Adrenal gland (tissue), 12 donors: ENCODE results near the gene TOLLIP. TPM values are rescaled to one million over a fixed set of nuclear protein-coding genes. Genes with fewer than 3 reads are reported as not detected.
"Not testable (repeated sequence)": the region's sequence is repeated elsewhere in the genome, so short reads cannot be mapped to it uniquely, and the experiment has no call there.

ENCODE experiments used
- DNase-seq, 7 donors: peaks; one replicate each; pipeline ENCODE4 v3.0.0-alpha.2; 2019 to 2020
- H3K27ac ChIP-seq, 5 donors: fragments of 200-600 bp; sonication (generic) in 4 of 5; 1 replicate in 3 of 5; 2 replicates in 2 of 5; pipeline versions ENCODE4 v1.5.1 to v1.8.0; 2016 to 2020; ENCODE audit warnings: mild to moderate bottlenecking in 1 of 5
- H3K27me3 ChIP-seq: fragments of 200-600 bp; 2 replicates; pipeline ENCODE4 v1.8.0; 2021
- H3K36me3 ChIP-seq, 2 donors: fragments of 200-600 bp; replicated peaks in 1 of 2; 1 replicate in 1 of 2; 2 replicates in 1 of 2; pipeline versions ENCODE4 v1.5.1 to v1.8.0; 2018 to 2022
- H3K4me1 ChIP-seq, 2 donors: fragments of 200-600 bp; replicated peaks in 1 of 2; 1 replicate in 1 of 2; 2 replicates in 1 of 2; pipeline versions ENCODE4 v1.5.1 to v1.8.0; 2018 to 2021
- H3K4me3 ChIP-seq, 4 donors: fragments of 200-600 bp; sonication (generic) in 3 of 4; one replicate each; pipeline ENCODE4 v1.5.1; 2016 to 2018
- H3K9me3 ChIP-seq, 3 donors: fragments of 200-600 bp; sonication (generic) in 1 of 3; replicated peaks in 1 of 3; 1 replicate in 2 of 3; 2 replicates in 1 of 3; pipeline versions ENCODE4 v1.5.1 to v1.8.0; 2016 to 2021
- POLR2A ChIP-seq, 2 donors: fragments of 450-650 bp; IDR thresholded peaks; one replicate each; pipeline ENCODE4 v1.6.1; 2017; ENCODE audit warnings: antibody characterized with exemption in 2 of 2, mild to moderate bottlenecking in 2 of 2, moderate library complexity in 1 of 2
- WGBS, 4 donors: extraction: QIAGEN DNeasy Blood & Tissue Kit in 2 of 4; methylation state at CpG; one replicate each; pipeline versions ENCODE4 v1.1.5 to v1.1.7; 2013 to 2017; 5-methylcytosine and 5-hydroxymethylcytosine counted together
- intact Hi-C, 2 donors: fragments of 100-400 bp; cut with DNase I; formaldehyde crosslinking; loops; one replicate each; pipeline versions ENCODE4 v1.14.1 to v1.15.0; 2022 to 2023
- polyA plus RNA-seq, 3 donors: library from polyadenylated mRNA; stranded (reverse); fragments of 200-250 nt in 2 of 3; fragments of 350-450 nt in 1 of 3; fragmentation: Illumina TruSeq in 1 of 3; extraction: RNeasy Lipid Tissue Mini Kit (QIAGEN cat#74804) in 1 of 3; gene quantifications; one replicate each; pipeline ENCODE4 v1.2.3, GENCODE V29; 2013 to 2014
- total RNA-seq, 9 donors: library from RNA; depleted of rRNA in 4 of 9; stranded (reverse); fragments of >200 nt in 4 of 9; fragments of 120-200 nt in 1 of 9; fragmentation: NEBNext Ultra II Directional in 1 of 9; extraction: Animal tissue kit (Norgen Biotek cat#: 25700) in 1 of 9; gene quantifications; one replicate each; pipeline versions ENCODE4 v1.1.0 to v1.2.4, GENCODE V29; 2013 to 2023
- TF ChIP-seq, protein P1 (sequence below), 6 experiments: fragments of 450-650 bp in 4 of 6; fragments of 200-600 bp in 2 of 6; sonication (generic) in 1 of 6; IDR thresholded peaks; 1 replicate in 5 of 6; 2 replicates in 1 of 6; pipeline versions ENCODE4 v1.5.1 to v1.8.0; 2016 to 2021; ENCODE audit warnings: antibody characterized with exemption in 6 of 6, mild to moderate bottlenecking in 2 of 6, moderate library complexity in 1 of 6
- donor health status: healthy with polysubstance abuse.
- donor health status: Bipolar disorder and iron deficiency.
- donor health status: DM: yes; HTN: yes; CAD: no.
- donor health status: DM: no; HTN: no; CAD: no.
- donor health status: DM: no; HTN: no; CAD: no.
- donor health status: DM: yes; HTN: yes; CAD: no.

The TOLLIP gene
- total and polyA plus RNA-seq, 12 donors = 18.9 to 84.1 (median 66.3) TPM

DNA sequence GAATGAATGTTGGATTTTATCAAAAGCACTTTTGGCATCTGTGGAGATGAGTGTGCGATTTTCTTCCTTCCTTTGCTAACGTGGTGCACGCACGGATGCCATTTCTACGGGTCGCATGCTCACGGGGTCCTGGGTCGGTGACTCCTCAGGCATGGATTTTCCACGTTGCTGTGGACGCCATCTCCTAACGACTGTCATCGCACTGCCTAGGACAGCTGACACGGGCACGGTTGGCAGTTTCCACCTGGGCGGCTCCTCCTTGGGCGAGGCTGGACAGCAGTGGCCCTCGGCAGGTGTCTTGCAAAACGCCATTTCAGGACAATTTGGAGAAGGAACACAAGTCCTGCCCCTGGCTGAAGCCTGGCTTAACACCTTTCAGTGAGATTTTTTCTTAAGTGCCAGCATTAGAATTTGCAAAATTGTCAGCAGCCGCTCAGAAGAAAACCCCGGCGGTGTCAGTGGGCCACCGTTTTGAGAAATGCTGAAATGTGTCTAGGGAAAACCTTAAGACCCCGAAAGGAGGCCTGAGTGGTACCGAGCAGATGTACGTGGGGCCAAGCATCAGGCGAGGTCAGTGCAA is 34.7 kb upstream of the TOLLIP start:
- WGBS, 4 donors = 83 to 86% (median 84%) methylated on average over 22 to 26 of the region's 26 CpGs
- Histone ChIP-seq H3K27ac (no peak overlapping the region), H3K4me3 (no peak overlapping the region), H3K9me3 (no peaks in the 10 kb centered on the region), H3K36me3 (no peaks in the 10 kb centered on the region), H3K4me1 (no peaks in the 10 kb centered on the region), H3K27me3 (no peaks in the 10 kb centered on the region)
- no peak for TF ChIP-seq POLR2A (IDR thresholded peaks at IDR 0.05)
- TF ChIP-seq, protein P1, sequence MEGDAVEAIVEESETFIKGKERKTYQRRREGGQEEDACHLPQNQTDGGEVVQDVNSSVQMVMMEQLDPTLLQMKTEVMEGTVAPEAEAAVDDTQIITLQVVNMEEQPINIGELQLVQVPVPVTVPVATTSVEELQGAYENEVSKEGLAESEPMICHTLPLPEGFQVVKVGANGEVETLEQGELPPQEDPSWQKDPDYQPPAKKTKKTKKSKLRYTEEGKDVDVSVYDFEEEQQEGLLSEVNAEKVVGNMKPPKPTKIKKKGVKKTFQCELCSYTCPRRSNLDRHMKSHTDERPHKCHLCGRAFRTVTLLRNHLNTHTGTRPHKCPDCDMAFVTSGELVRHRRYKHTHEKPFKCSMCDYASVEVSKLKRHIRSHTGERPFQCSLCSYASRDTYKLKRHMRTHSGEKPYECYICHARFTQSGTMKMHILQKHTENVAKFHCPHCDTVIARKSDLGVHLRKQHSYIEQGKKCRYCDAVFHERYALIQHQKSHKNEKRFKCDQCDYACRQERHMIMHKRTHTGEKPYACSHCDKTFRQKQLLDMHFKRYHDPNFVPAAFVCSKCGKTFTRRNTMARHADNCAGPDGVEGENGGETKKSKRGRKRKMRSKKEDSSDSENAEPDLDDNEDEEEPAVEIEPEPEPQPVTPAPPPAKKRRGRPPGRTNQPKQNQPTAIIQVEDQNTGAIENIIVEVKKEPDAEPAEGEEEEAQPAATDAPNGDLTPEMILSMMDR (IDR thresholded peaks at IDR 0.05) = no peak
- DNase-seq = peak in 1 of 7 donors; percentile 44
- intact Hi-C loops = no loop called here

- intact Hi-C loops = no loop called here
- Histone ChIP-seq H3K4me1 (no peaks in the 10 kb centered on the region), H3K27ac (no peak overlapping the region), H3K36me3 (no peaks in the 10 kb centered on the region), H3K27me3 (no peaks in the 10 kb centered on the region), H3K9me3 (no peaks in the 10 kb centered on the region), H3K4me3 (no peak overlapping the region)
- peak in 1 of 7 donors; percentile 34 for DNase-seq
- WGBS, 4 donors = 76 to 83% (median 79%) methylated on average over 17 to 25 of the region's 25 CpGs
- TF ChIP-seq, protein P1 (IDR thresholded peaks at IDR 0.05) = no peak
- TF ChIP-seq POLR2A (IDR thresholded peaks at IDR 0.05) = no peak
These were observed 34.1 kb upstream of the TOLLIP start for GRCh38 chr11:1343391-1344055.

- Histone ChIP-seq H3K27ac (no peak overlapping the region), H3K27me3 (no peaks in the 10 kb centered on the region), H3K4me3 (no peak overlapping the region), H3K36me3 (no peaks in the 10 kb centered on the region), H3K4me1 (no peaks in the 10 kb centered on the region), H3K9me3 (no peaks in the 10 kb centered on the region)
- intact Hi-C loops = no loop called here
- WGBS, 4 donors = 77 to 91% (median 87%) methylated on average over 10 of the region's 10 CpGs
- peak in 1 of 7 donors; percentile 36 for DNase-seq
- TF ChIP-seq POLR2A (IDR thresholded peaks at IDR 0.05) = no peak
- TF ChIP-seq, protein P1 (IDR thresholded peaks at IDR 0.05) = no peak
These were observed 33.5 kb upstream of the TOLLIP start for GRCh38 chr11:1342946-1343345.

- DNase-seq = peak in 1 of 7 donors; percentile 52
- Histone ChIP-seq H3K27ac (peak overlapping the region in 1 of 5 donors; percentile 34), H3K9me3 (no peaks in the 10 kb centered on the region), H3K4me1 (no peaks in the 10 kb centered on the region), H3K27me3 (no peaks in the 10 kb centered on the region), H3K36me3 (no peaks in the 10 kb centered on the region), H3K4me3 (no peak overlapping the region)
- WGBS, 4 donors = 39 to 47% (median 44%) methylated on average over 14 to 17 of the region's 17 CpGs
- TF ChIP-seq, protein P1 (IDR thresholded peaks at IDR 0.05) = no peak
- TF ChIP-seq POLR2A (IDR thresholded peaks at IDR 0.05) = no peak
- intact Hi-C loops = no loop called here
These were observed 32.6 kb upstream of the TOLLIP start for GRCh38 chr11:1341928-1342524.

- H3K27ac ChIP-seq, H3K36me3 ChIP-seq, H3K4me3 ChIP-seq, intact Hi-C loops, H3K9me3 ChIP-seq, H3K4me1 ChIP-seq, H3K27me3 ChIP-seq: not testable (repeated sequence)
- peak in 1 of 7 donors; percentile 25 for DNase-seq
- WGBS, 4 donors = 76 to 83% (median 80%) methylated on average over 7 to 10 of the region's 10 CpGs
These were observed 31.8 kb upstream of the TOLLIP start for GRCh38 chr11:1341226-1341625.
